ENCODE measurements around the gene HIVEP2. TPM values are rescaled to one million over a fixed set of nuclear protein-coding genes. Genes with fewer than 3 reads are reported as not detected.

HIVEP2 gene
- total RNA-seq, 1 donor from 2014 or later: 12.3 TPM

GRCh38 chr6:142732790-142733189 is 212.2 kb downstream of the HIVEP2 start:
- H3K4me3 ChIP-seq (ENCODE audit: low read depth, low read length): no peak overlapping the region
- DNase-seq (ENCODE audit: low read depth): no peak
- TF ChIP-seq CTCF (conservative IDR thresholded peaks at IDR 0.05; ENCODE audit: low read depth, low read length): no peak

GRCh38 chr6:142731611-142732010 is 213.4 kb downstream of the HIVEP2 start:
- DNase-seq (ENCODE audit: low read depth): no peak
- no peak overlapping the region for H3K4me3 ChIP-seq (ENCODE audit: low read depth, low read length)
- no peak for TF ChIP-seq CTCF (conservative IDR thresholded peaks at IDR 0.05; ENCODE audit: low read depth, low read length)

GRCh38 chr6:142729618-142730017 is 215.4 kb downstream of the HIVEP2 start:
- no peak overlapping the region for H3K4me3 ChIP-seq (ENCODE audit: low read depth, low read length)
- DNase-seq (ENCODE audit: low read depth): no peak
- no peak for TF ChIP-seq CTCF (conservative IDR thresholded peaks at IDR 0.05; ENCODE audit: low read depth, low read length)

- TF ChIP-seq CTCF (conservative IDR thresholded peaks at IDR 0.05; ENCODE audit: low read depth, low read length): no peak
- H3K4me3 ChIP-seq (ENCODE audit: low read depth, low read length): no peak overlapping the region
- no peak for DNase-seq (ENCODE audit: low read depth)
Measured at GRCh38 chr6:142728910-142729481, 216.0 kb downstream of the HIVEP2 start.

- H3K4me3 ChIP-seq (ENCODE audit: low read depth, low read length): no peak overlapping the region
- no peak for TF ChIP-seq CTCF (conservative IDR thresholded peaks at IDR 0.05; ENCODE audit: low read depth, low read length)
- DNase-seq (ENCODE audit: low read depth): no peak
Measured at GRCh38 chr6:142728364-142728763, 216.6 kb downstream of the HIVEP2 start.

- no peak overlapping the region for H3K4me3 ChIP-seq (ENCODE audit: low read depth, low read length)
- no peak for DNase-seq (ENCODE audit: low read depth)
- no peak for TF ChIP-seq CTCF (conservative IDR thresholded peaks at IDR 0.05; ENCODE audit: low read depth, low read length)
Measured at GRCh38 chr6:142726616-142727015, 218.4 kb downstream of the HIVEP2 start.

- DNase-seq (ENCODE audit: low read depth): no peak
- H3K4me3 ChIP-seq (ENCODE audit: low read depth, low read length): no peak overlapping the region
- no peak for TF ChIP-seq CTCF (conservative IDR thresholded peaks at IDR 0.05; ENCODE audit: low read depth, low read length)
Measured at GRCh38 chr6:142725024-142725770, 219.8 kb downstream of the HIVEP2 start.

Data from epithelial cell of proximal tubule (primary cell).